OCI-LY7 (cell line): ENCODE data around the gene ATP2B3.

Source experiments
- CTCF ChIP-seq: fragments of 200-600 bp; sonication (generic); conservative IDR thresholded peaks from 2 replicates; pipeline ENCODE4 v1.5.1; 2014; ENCODE audit warnings: mild to moderate bottlenecking, antibody characterized with exemption, low read length, moderate library complexity, mixed read lengths
- EZH2phosphoT487 ChIP-seq: fragments of 200-600 bp; sonication (generic); IDR thresholded peaks from 2 replicates; pipeline ENCODE4 v1.6.1; 2018; ENCODE audit warnings: low read depth, borderline replicate concordance, mild to moderate bottlenecking, mixed run types, antibody characterized with exemption, low read length, moderate library complexity, mixed read lengths

GRCh38 chrX:153578200-153578835 lies 60.9 kb downstream of the ATP2B3 start:
- TF ChIP-seq CTCF (peak; percentile 48; the same call in 1 of the 2 replicates), EZH2phosphoT487 (no peak)
